ENCODE measurements around the gene CALD1. TPM values are rescaled to one million over a fixed set of nuclear protein-coding genes. Genes with fewer than 3 reads are reported as not detected.

Gene CALD1
- total RNA-seq, 2 experiments from 2014 or later: 2.1 to 2.2 TPM

- ATAC-seq (no peak), DNase-seq (no peak)
- Mint-ChIP-seq H3K4me1 (ENCODE audit: low read depth) (no peaks in the 10 kb centered on the region), H3K27me3 (no peaks in the 10 kb centered on the region), H3K27ac (no peak overlapping the region), H3K4me3 (no peak overlapping the region), H3K9me3 (no peaks in the 10 kb centered on the region), H3K36me3 (ENCODE audit: low read depth) (no peaks in the 10 kb centered on the region)
- intact Hi-C loops (cut with micrococcal nuclease): no loop called here
- POLR2A ChIA-PET: interaction anchor here (0.7 kb wide), 1 partner anchor 72 kb away, joined by 3 read pairs; no protein-coding TSS in a partner anchor
- TF ChIP-seq CTCF (IDR thresholded peaks at IDR 0.05): no peak
- CTCF ChIA-PET: interaction anchor here (1.2 kb wide), 1 partner anchor 9 kb away, joined by 3 read pairs; no protein-coding TSS in a partner anchor
These were observed 10.7 kb downstream of the CALD1 start for GRCh38 chr7:134789967-134790685.

- intact Hi-C loops (cut with micrococcal nuclease): no loop called here
- POLR2A ChIA-PET: no interaction called here
- DNase-seq (no peak), ATAC-seq (no peak)
- H3K27ac Mint-ChIP-seq: no peak overlapping the region
- no peaks in the 10 kb centered on the region for H3K9me3 Mint-ChIP-seq
- no peaks in the 10 kb centered on the region for H3K4me1 Mint-ChIP-seq (ENCODE audit: low read depth)
- H3K36me3 Mint-ChIP-seq (ENCODE audit: low read depth): no peaks in the 10 kb centered on the region
- CTCF ChIA-PET: no interaction called here
- H3K27me3 Mint-ChIP-seq: no peaks in the 10 kb centered on the region
- no peak for TF ChIP-seq CTCF (IDR thresholded peaks at IDR 0.05)
- no peak overlapping the region for H3K4me3 Mint-ChIP-seq
These were observed 13.5 kb downstream of the CALD1 start for GRCh38 chr7:134792968-134793367.

DNA sequence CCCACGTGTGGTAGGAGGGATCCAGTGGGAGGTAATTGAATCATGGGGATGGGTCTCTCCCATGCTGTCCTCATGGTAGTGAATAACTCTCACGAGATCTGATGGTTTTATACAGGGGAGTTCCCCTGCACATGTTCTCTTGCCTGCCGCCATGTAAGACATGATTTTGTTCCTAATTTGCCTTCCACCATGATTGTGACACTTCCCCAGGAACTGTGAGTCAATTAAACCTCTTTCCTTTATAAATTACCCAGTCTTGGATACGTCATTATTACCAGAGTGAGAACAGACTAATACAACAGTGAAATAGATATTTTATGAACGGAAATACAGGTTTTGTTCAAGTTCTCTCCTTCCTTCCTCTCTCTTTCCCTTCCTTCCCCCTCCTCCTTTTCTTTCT, 15.8 kb downstream of the CALD1 start:
- DNase-seq (no peak), ATAC-seq (no peak)
- Mint-ChIP-seq H3K27ac (no peak overlapping the region), H3K9me3 (no peaks in the 10 kb centered on the region), H3K4me3 (no peak overlapping the region), H3K36me3 (ENCODE audit: low read depth) (no peaks in the 10 kb centered on the region), H3K27me3 (no peaks in the 10 kb centered on the region), H3K4me1 (ENCODE audit: low read depth) (no peaks in the 10 kb centered on the region)
- intact Hi-C loops (cut with micrococcal nuclease): no loop called here
- no peak for TF ChIP-seq CTCF (IDR thresholded peaks at IDR 0.05)
- CTCF ChIA-PET: no interaction called here
- POLR2A ChIA-PET: no interaction called here

DNA sequence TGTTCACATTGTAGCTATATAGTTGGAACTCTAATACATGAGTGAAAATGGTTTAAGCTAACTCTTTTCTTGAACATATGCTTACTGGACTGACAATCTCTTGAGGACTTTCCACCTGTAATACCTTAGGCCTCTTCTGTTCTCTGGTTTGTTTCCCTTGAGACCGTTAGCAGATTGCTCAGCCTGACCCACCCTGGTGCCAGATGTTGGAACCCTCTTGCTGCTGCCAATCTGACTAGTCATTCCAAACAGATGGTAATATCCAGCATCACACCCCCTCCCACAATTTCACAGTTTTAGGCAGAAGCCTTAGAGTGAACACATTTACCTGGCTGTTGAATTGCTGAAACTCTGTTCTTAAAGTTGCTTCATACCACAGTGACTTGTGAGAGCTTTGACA, 18.7 kb downstream of the CALD1 start:
- POLR2A ChIA-PET: no interaction called here
- CTCF ChIA-PET: no interaction called here
- DNase-seq (no peak), ATAC-seq (no peak)
- H3K4me3 Mint-ChIP-seq: no peak overlapping the region
- no peak overlapping the region for H3K27ac Mint-ChIP-seq
- no peaks in the 10 kb centered on the region for H3K4me1 Mint-ChIP-seq (ENCODE audit: low read depth)
- intact Hi-C loops (cut with micrococcal nuclease): no loop called here
- no peaks in the 10 kb centered on the region for H3K9me3 Mint-ChIP-seq
- no peak for TF ChIP-seq CTCF (IDR thresholded peaks at IDR 0.05)
- H3K27me3 Mint-ChIP-seq: no peaks in the 10 kb centered on the region
- no peaks in the 10 kb centered on the region for H3K36me3 Mint-ChIP-seq (ENCODE audit: low read depth)

- intact Hi-C loops (cut with micrococcal nuclease): no loop called here
- Mint-ChIP-seq H3K4me3 (no peak overlapping the region), H3K27ac (no peak overlapping the region), H3K9me3 (no peaks in the 10 kb centered on the region), H3K36me3 (ENCODE audit: low read depth) (no peaks in the 10 kb centered on the region), H3K4me1 (ENCODE audit: low read depth) (no peaks in the 10 kb centered on the region), H3K27me3 (no peaks in the 10 kb centered on the region)
- ATAC-seq (no peak), DNase-seq (no peak)
- ChIA-PET POLR2A (no interaction called here), CTCF (interaction anchor here (0.8 kb wide), 1 partner anchor 10 kb away, joined by 3 read pairs; no protein-coding TSS in a partner anchor)
- no peak for TF ChIP-seq CTCF (IDR thresholded peaks at IDR 0.05)
These were observed 19.9 kb downstream of the CALD1 start for GRCh38 chr7:134799377-134799776.
